ENCODE measurements around the gene PROB1. TPM values are rescaled to one million over a fixed set of nuclear protein-coding genes. Genes with fewer than 3 reads are reported as not detected.

The PROB1 gene
- total RNA-seq, 1 experiment from 2014 or later, result 0.82 TPM

DNA sequence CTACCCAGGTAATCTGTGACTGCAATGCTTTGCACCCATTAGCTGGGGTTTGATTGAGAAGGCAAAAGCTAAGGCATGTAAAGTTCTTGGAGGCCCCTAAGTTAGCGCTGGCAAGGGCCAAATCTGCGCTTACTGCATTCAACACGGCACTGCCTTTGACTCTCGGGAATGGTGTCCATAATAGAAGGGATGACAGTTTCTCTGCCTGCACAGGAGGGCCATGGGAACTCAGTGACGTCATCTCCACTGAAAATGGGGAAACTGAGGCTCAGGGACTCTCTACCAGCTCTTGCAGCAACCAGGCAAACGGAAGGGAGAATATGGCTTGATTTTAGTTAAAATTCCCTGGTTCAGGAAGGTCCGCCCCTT, 8.5 kb upstream of the PROB1 start:
- CTCF ChIA-PET, result interaction anchor here (0.6 kb wide), 1 partner anchor 171 kb away, joined by 6 read pairs; no protein-coding TSS in a partner anchor
- H3K27ac ChIP-seq (ENCODE audit: low read depth, low read length, poor library complexity, severe bottlenecking), result peak overlapping the region; percentile 93
- POLR2A ChIA-PET (ENCODE audit: low non-redundant PET), result no interaction called here
- H3K27me3 ChIP-seq (replicated peaks; ENCODE audit: insufficient read depth, low read depth, low read length, poor library complexity), result no peaks in the 10 kb centered on the region
- no peak for DNase-seq (ENCODE audit: low spot score)
- intact Hi-C loops (cut with micrococcal nuclease; ENCODE audit: unreplicated experiment), result no loop called here
- H3K36me3 ChIP-seq (ENCODE audit: insufficient read depth, low read length, poor library complexity, severe bottlenecking), result no peaks in the 10 kb centered on the region
- BruUV-seq (replicated peaks), result TSS peak; percentile 94
- H3K4me1 ChIP-seq (ENCODE audit: insufficient read depth, low read length, poor library complexity, severe bottlenecking), result peaks cover 8% of the 10 kb centered on the region
- TF ChIP-seq, protein P1, sequence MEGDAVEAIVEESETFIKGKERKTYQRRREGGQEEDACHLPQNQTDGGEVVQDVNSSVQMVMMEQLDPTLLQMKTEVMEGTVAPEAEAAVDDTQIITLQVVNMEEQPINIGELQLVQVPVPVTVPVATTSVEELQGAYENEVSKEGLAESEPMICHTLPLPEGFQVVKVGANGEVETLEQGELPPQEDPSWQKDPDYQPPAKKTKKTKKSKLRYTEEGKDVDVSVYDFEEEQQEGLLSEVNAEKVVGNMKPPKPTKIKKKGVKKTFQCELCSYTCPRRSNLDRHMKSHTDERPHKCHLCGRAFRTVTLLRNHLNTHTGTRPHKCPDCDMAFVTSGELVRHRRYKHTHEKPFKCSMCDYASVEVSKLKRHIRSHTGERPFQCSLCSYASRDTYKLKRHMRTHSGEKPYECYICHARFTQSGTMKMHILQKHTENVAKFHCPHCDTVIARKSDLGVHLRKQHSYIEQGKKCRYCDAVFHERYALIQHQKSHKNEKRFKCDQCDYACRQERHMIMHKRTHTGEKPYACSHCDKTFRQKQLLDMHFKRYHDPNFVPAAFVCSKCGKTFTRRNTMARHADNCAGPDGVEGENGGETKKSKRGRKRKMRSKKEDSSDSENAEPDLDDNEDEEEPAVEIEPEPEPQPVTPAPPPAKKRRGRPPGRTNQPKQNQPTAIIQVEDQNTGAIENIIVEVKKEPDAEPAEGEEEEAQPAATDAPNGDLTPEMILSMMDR (conservative IDR thresholded peaks at IDR 0.05; ENCODE audit: low read depth, low read length), result no peak
- no peak for TF ChIP-seq EZH2 (IDR thresholded peaks at IDR 0.05; ENCODE audit: borderline replicate concordance, low read depth, low read length, poor library complexity, severe bottlenecking)
- no peaks in the 10 kb centered on the region for H3K9me3 ChIP-seq (ENCODE audit: low read depth, low read length, poor library complexity, severe bottlenecking)
- H3K4me3 ChIP-seq (ENCODE audit: low read depth, low read length, poor library complexity, severe bottlenecking), result peak overlapping the region; percentile 48

DNA sequence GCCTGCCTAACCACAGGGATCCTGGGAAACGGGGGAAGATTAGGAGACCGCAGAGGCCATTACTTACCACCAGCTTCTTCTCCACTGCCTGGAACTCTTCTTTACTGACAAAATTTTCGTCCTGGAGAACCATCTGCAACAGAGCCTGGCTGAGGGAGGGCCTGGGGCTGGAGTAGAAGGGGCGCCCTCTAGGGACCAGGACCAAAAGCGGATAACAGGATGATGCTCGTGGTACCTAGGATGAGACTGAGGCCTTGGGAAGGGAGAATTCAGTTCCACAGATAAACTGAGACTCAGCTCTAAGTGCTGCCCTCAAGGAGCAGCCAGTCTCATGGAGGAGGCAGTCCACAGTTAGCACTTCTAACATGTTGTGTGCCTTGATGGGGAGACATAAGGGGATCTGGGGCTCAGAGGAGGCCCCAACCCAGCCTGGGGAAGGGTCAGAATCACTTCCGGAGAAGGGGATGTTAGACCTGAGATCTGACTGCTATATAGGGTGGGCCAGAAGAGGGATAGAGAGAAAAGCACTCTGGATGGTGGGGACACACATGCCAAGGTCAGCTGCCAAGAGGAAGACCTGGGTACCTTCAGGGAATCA, 7.8 kb upstream of the PROB1 start:
- Histone ChIP-seq H3K4me3 (ENCODE audit: low read depth, low read length, poor library complexity, severe bottlenecking) (peak overlapping the region; percentile 48), H3K4me1 (ENCODE audit: insufficient read depth, low read length, poor library complexity, severe bottlenecking) (peaks cover 8% of the 10 kb centered on the region), H3K27ac (ENCODE audit: low read depth, low read length, poor library complexity, severe bottlenecking) (peak overlapping the region; percentile 93), H3K9me3 (ENCODE audit: low read depth, low read length, poor library complexity, severe bottlenecking) (no peaks in the 10 kb centered on the region), H3K27me3 (replicated peaks; ENCODE audit: insufficient read depth, low read depth, low read length, poor library complexity) (no peaks in the 10 kb centered on the region), H3K36me3 (ENCODE audit: insufficient read depth, low read length, poor library complexity, severe bottlenecking) (no peaks in the 10 kb centered on the region)
- no TSS peak for BruUV-seq (replicated peaks)
- intact Hi-C loops (cut with micrococcal nuclease; ENCODE audit: unreplicated experiment), result no loop called here
- POLR2A ChIA-PET (ENCODE audit: low non-redundant PET), result no interaction called here
- peak; percentile 62 for DNase-seq (ENCODE audit: low spot score)
- TF ChIP-seq, protein P1 (conservative IDR thresholded peaks at IDR 0.05; ENCODE audit: low read depth, low read length), result peak; percentile 63
- no peak for TF ChIP-seq EZH2 (IDR thresholded peaks at IDR 0.05; ENCODE audit: borderline replicate concordance, low read depth, low read length, poor library complexity, severe bottlenecking)
- CTCF ChIA-PET, result interaction anchor here (0.7 kb wide), 1 partner anchor 767 kb away, joined by 4 read pairs; no protein-coding TSS in a partner anchor

DNA sequence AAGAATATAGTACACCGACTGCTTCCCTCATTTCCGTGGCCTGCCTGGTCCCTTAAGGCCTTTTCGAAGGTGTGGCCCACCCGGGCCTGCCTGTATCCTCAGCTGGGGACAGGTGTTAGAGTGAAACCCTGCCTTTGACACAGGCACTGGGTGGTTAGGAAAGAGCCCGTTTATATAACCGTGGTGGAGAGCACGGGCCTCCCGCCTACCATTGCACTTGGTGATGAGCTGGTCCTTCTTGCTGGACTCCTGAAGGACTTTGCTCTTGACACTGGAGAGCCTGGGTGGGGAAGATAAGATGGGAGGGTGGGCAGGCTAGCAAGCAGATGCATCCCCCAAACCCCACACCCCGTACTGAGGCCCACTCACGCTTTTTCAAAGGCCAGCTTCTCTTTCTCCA, 6.6 kb upstream of the PROB1 start:
- Histone ChIP-seq H3K36me3 (ENCODE audit: insufficient read depth, low read length, poor library complexity, severe bottlenecking) (no peaks in the 10 kb centered on the region), H3K27ac (ENCODE audit: low read depth, low read length, poor library complexity, severe bottlenecking) (no peak overlapping the region), H3K9me3 (ENCODE audit: low read depth, low read length, poor library complexity, severe bottlenecking) (no peaks in the 10 kb centered on the region), H3K27me3 (replicated peaks; ENCODE audit: insufficient read depth, low read depth, low read length, poor library complexity) (no peaks in the 10 kb centered on the region), H3K4me1 (ENCODE audit: insufficient read depth, low read length, poor library complexity, severe bottlenecking) (peaks cover 8% of the 10 kb centered on the region), H3K4me3 (ENCODE audit: low read depth, low read length, poor library complexity, severe bottlenecking) (no peak overlapping the region)
- DNase-seq (ENCODE audit: low spot score), result no peak
- POLR2A ChIA-PET (ENCODE audit: low non-redundant PET), result no interaction called here
- TF ChIP-seq, protein P1 (conservative IDR thresholded peaks at IDR 0.05; ENCODE audit: low read depth, low read length), result no peak
- TF ChIP-seq EZH2 (IDR thresholded peaks at IDR 0.05; ENCODE audit: borderline replicate concordance, low read depth, low read length, poor library complexity, severe bottlenecking), result no peak
- intact Hi-C loops (cut with micrococcal nuclease; ENCODE audit: unreplicated experiment), result no loop called here
- CTCF ChIA-PET, result no interaction called here
- BruUV-seq (replicated peaks), result no TSS peak
